ENCODE data around the gene SLC39A1. TPM values are rescaled to one million over a fixed set of nuclear protein-coding genes. Genes with fewer than 3 reads are reported as not detected.

SLC39A1 gene
- total RNA-seq, 2 donors from 2014 or later, result 102 to 136 TPM

- H3K36me3 ChIP-seq, result peaks cover 32% of the 10 kb centered on the region
- no peak for ATAC-seq (ENCODE audit: insufficient number of reproducible peaks, low FRiP score, low read depth)
- no peaks in the 10 kb centered on the region for H3K9me3 ChIP-seq
- H3K4me1 ChIP-seq (ENCODE audit: control insufficient read depth in 1 of 2, low read depth in 2 of 2), result peaks cover 14 to 22% of the 10 kb centered on the region in 2 donors
- TF ChIP-seq CTCF (IDR thresholded peaks at IDR 0.05), result no peak
- H3K27me3 ChIP-seq (replicated peaks; ENCODE audit: insufficient read depth), result no peaks in the 10 kb centered on the region
- no peak overlapping the region for H3K4me3 ChIP-seq
- DNase-seq (ENCODE audit: low spot score), result no peak
- H3K27ac ChIP-seq, result no peak overlapping the region
Measured at GRCh38 chr1:153941826-153942725, 21.3 kb downstream of the SLC39A1 start.

- no peak for ATAC-seq (ENCODE audit: insufficient number of reproducible peaks, low FRiP score, low read depth)
- H3K27ac ChIP-seq, result no peak overlapping the region
- no peak overlapping the region for H3K4me3 ChIP-seq
- no peak for DNase-seq (ENCODE audit: low spot score)
- H3K27me3 ChIP-seq (replicated peaks; ENCODE audit: insufficient read depth), result no peaks in the 10 kb centered on the region
- H3K9me3 ChIP-seq, result no peaks in the 10 kb centered on the region
- TF ChIP-seq CTCF (IDR thresholded peaks at IDR 0.05), result no peak
- peaks cover 45% of the 10 kb centered on the region for H3K36me3 ChIP-seq
- peaks cover 10 to 17% of the 10 kb centered on the region in 2 donors for H3K4me1 ChIP-seq (ENCODE audit: control insufficient read depth in 1 of 2, low read depth in 2 of 2)
Measured at GRCh38 chr1:153940756-153941155, 22.6 kb downstream of the SLC39A1 start.

GRCh38 chr1:153939476-153939875 lies 23.9 kb downstream of the SLC39A1 start:
- no peak for ATAC-seq (ENCODE audit: insufficient number of reproducible peaks, low FRiP score, low read depth)
- H3K4me3 ChIP-seq, result no peak overlapping the region

GRCh38 chr1:153938996-153939395 lies 24.3 kb downstream of the SLC39A1 start:
- Histone ChIP-seq H3K27ac (no peak overlapping the region), H3K9me3 (no peaks in the 10 kb centered on the region), H3K36me3 (peaks cover 55% of the 10 kb centered on the region), H3K4me1 (ENCODE audit: control insufficient read depth in 1 of 2, low read depth in 2 of 2) (peaks cover 0 to 3% of the 10 kb centered on the region in 2 donors), H3K27me3 (replicated peaks; ENCODE audit: insufficient read depth) (no peaks in the 10 kb centered on the region), H3K4me3 (no peak overlapping the region)
- no peak for ATAC-seq (ENCODE audit: insufficient number of reproducible peaks, low FRiP score, low read depth)
- TF ChIP-seq CTCF (IDR thresholded peaks at IDR 0.05), result no peak
- DNase-seq (ENCODE audit: low spot score), result no peak

More at GRCh38 chr1:153939476-153939875, 23.9 kb downstream of the SLC39A1 start:
- no peak for TF ChIP-seq CTCF (IDR thresholded peaks at IDR 0.05)
- no peak for DNase-seq (ENCODE audit: low spot score)
- peaks cover 54% of the 10 kb centered on the region for H3K36me3 ChIP-seq
- H3K27me3 ChIP-seq (replicated peaks; ENCODE audit: insufficient read depth), result no peaks in the 10 kb centered on the region
- H3K9me3 ChIP-seq, result no peaks in the 10 kb centered on the region
- no peak overlapping the region for H3K27ac ChIP-seq
- peaks cover 1 to 8% of the 10 kb centered on the region in 2 donors for H3K4me1 ChIP-seq (ENCODE audit: control insufficient read depth in 1 of 2, low read depth in 2 of 2)

GRCh38 chr1:153937331-153937730 lies 26.0 kb downstream of the SLC39A1 start:
- H3K27ac ChIP-seq, result no peak overlapping the region
- ATAC-seq (ENCODE audit: insufficient number of reproducible peaks, low FRiP score, low read depth) (no peak), DNase-seq (ENCODE audit: low spot score) (no peak)
- no peaks in the 10 kb centered on the region for H3K9me3 ChIP-seq
- H3K36me3 ChIP-seq, result peaks cover 55% of the 10 kb centered on the region
- no peaks in the 10 kb centered on the region for H3K4me1 ChIP-seq (ENCODE audit: control insufficient read depth in 1 of 2, low read depth in 2 of 2)
- no peak for TF ChIP-seq CTCF (IDR thresholded peaks at IDR 0.05)
- no peak overlapping the region for H3K4me3 ChIP-seq
- no peaks in the 10 kb centered on the region for H3K27me3 ChIP-seq (replicated peaks; ENCODE audit: insufficient read depth)

Data from thoracic aorta (tissue), 2 donors.